COLO668 (cell line): Measurements from ENCODE around the gene NARF.
"Not testable (repeated sequence)": the region's sequence is repeated elsewhere in the genome, so short reads cannot be mapped to it uniquely, and the experiment has no call there.

Experiments used
- DNase-seq: peaks from one replicate; lab custom pipeline; 2025; ENCODE audit not compliant: unreplicated experiment; lab: John Stamatoyannopoulos, UW

NARF gene

DNA sequence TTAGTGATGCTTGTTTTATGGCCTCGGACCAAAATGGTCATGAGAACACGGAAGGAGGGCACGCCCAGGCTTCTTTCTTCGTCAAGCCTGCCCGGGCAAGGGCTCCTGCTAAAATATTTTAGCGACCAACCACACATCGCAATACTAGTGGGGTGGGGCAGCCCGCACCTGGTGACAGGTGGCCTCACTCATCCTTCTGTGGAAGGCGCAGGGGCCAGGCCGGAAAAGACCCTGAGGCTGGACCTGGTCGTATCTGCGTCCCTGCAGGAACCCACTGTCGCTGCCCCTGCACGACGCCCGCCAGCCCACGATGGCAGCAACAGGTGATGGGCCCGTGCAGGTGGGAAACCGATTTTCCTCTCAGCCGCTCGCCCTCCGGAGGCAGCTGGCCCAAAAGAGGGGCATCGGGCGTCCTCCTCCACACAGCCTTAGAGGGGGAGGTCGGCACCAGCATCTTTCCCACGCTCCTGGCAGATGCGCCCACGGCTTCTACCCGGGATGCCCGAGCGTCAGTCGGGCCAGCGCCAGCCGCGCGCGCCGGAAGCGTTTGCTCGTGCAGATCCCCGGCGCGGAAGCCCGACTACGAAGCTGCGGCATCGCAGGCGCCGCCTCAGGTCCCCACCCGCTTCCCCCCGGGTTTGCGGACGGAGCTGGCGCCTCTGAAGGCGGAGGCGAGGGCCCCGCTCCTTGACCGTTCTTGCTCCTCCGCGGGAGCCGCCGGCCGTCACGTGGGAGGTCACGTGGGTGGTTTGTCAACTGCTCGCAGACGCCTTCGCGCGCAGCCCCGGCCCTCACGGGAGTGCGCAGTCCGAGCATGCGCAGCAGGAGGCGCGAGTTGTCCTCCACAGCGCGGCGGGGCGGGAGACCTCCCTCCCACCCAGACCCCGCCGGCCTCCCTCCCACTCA is 38.2 kb downstream of the NARF start:
- DNase-seq = peak; percentile 90

GRCh38 chr17:82497483-82498405 is 39.2 kb downstream of the NARF start:
- peak; percentile 55 for DNase-seq

GRCh38 chr17:82502207-82502606 is 43.7 kb downstream of the NARF start:
- DNase-seq = no peak

GRCh38 chr17:82503094-82503727 is 44.7 kb downstream of the NARF start:
- DNase-seq = no peak

DNA sequence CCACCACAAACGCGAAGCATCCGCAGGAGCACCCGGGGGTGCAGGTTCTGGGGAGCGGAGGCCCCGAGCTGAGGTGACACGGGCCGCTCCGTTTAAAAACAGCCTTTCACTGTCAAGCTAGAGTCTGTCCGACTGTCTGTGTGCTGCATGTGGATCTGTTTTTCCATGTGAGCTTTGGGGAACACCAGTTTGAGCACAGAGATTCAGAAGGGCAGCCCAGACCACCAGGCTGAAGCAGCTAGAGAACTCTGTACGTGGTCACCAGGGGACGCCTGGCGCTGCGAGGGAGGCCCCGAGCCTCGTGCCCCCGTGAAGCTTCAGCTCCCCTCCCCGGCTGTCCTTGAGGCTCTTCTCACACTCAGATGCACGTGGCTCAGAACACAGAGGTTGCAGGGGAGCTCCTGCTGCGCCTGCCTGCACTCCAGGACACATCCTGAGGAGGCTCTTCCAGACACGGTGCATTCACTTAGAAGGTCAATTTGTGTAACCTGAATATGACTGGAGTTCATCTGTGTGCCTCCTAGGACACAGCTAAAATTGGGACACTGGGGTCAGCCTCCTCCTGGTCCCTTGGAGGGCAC is 45.3 kb downstream of the NARF start:
- no peak for DNase-seq

DNA sequence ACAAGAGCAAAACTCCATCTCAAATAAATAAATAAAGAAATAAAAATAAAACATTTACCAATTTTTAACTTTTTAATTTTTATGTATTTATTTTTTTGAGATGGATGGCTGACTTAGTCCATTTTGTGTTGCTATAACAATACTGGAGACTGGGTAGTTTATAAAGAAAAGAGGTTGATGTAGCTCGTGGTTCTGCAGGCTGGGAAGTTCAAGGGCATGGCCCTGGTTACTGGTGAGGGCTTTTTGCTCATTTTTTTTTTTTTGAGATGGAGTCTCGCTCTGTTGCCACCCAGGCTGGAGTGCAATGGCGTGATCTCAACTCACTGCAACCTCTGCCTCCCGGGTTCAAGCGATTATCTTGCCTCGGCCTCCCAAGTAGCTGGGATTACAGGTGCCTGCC is 46.8 kb downstream of the NARF start:
- no peak for DNase-seq

GRCh38 chr17:82506402-82506801 is 47.9 kb downstream of the NARF start:
- DNase-seq = peak; percentile 58

DNA sequence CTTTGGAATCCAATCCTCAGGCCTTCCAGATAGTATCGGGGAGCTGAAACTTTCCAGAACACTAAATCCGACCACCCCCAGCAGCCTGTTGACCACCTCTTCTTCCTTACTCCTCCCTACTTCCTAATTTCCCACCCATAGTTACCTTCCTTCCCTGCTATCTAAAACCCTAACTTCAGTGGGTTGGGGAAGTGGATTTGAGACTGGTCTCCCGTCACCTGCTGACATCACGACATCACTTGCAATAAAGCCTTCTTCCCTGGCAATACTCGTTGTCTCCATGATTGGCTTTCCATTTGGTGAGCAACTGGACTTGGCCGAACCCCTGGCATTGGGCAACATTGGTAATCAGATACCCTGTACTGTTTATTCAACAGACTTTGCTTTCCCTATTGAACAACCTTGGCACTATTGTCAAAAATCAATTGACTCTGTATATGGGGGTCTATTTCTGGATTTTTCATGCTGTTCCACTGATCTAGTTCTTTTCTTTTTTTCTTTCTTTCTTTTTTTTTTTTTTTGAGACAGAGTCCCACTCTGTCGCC is 49.2 kb downstream of the NARF start:
- DNase-seq = no peak

DNA sequence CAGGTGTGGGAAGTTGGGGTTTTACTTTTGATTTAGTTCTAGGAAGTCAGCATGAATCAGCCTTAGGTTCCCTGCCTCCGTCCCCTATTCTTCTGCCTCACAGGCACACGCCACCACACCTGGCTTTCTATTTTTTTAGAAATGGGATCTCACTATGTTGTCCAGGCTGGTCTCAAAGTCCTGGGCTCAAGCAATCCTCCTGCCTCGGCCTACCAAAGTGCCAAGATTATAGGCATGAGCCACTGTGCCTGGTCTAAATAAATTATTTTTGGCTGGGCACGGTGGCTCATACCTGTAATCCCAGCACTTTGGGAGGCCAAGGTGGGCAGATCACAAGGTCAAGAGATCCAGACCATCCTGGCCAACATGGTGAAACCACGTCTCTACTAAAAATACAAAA is 53.1 kb downstream of the NARF start:
- not testable (repeated sequence) for DNase-seq

- DNase-seq = not testable (repeated sequence)
Observed at GRCh38 chr17:82513864-82514263, 55.3 kb downstream of the NARF start.

- DNase-seq = no peak
Observed at GRCh38 chr17:82517230-82517865, 58.8 kb downstream of the NARF start.

DNA sequence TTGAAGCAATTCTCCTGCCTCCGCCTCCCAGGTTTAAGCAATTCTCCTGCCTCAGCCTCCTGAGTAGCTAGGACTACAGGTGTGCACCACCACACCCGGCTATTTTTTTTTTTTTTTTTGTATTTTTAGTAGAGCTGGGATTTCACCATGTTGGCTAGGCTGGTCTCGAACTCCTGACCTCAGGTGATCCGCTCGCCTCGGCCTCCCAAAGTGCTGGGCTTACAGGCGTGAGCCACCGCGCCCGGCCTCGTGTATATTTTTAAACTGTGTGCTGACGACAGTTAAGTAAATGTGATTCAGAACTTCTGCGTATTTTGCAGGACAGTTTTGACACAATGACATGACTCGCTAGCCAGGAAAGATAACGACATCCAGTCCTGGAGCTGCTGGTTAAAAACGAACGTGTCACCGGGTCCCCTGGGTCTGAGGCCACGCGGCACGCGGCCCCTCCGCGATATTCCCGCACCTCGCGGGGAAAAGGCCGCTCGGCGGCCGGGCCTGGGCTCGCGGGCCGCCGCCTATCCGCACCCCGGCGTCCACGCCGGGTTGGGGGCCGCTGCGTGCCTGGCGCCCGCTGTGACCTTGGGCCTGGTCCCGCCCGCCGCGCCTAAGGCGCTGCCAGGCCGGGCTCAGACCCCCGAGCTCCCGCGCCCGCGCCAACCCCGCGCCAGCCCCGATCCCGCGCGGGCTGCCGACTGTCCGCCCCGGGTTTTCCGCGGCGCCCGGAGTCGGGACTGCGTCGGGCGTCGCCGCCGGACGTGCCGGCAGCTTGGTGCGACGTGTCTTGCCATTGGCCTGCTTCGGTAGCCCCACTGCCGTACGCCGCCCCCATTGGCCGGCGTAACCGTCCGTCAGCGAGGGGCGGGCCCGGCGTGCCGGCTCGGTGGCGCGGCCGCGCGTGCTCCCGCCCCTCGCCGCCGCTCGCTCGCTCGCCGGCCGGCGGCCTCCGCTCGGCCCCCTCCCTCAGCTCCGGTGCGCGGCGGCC is 60.6 kb downstream of the NARF start, which contains the start of gene FOXK2:
Gene FOXK2, plus strand, starts transcription at position 907 of the 985 bp plus-strand sequence. CDS start 157 bp downstream, outside the sequence.
- peak; percentile 93 for DNase-seq

- DNase-seq = peak; percentile 40
Observed at GRCh38 chr17:82519971-82520903, 61.7 kb downstream of the NARF start.

- DNase-seq = peak; percentile 73
Observed at GRCh38 chr17:82524540-82524939, 66.0 kb downstream of the NARF start.

DNA sequence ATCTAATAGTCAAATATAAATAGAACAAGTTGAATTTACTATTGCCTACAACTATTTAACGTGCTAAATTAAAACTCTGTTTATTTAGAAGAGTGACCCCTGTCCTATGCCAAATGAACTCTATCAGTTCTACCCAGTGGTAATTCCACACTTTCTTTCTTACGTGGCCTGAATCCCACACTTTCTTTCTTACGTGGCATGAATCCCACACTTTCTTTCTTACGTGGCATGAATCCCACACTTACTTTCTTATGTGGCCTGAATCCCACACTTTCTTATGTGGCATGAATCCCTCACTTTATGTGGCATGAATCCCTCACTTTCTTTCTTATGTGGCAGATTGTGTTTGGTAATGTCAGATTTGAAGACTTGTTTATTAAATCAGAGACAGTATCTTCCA is 67.2 kb downstream of the NARF start:
- DNase-seq = no peak

DNA sequence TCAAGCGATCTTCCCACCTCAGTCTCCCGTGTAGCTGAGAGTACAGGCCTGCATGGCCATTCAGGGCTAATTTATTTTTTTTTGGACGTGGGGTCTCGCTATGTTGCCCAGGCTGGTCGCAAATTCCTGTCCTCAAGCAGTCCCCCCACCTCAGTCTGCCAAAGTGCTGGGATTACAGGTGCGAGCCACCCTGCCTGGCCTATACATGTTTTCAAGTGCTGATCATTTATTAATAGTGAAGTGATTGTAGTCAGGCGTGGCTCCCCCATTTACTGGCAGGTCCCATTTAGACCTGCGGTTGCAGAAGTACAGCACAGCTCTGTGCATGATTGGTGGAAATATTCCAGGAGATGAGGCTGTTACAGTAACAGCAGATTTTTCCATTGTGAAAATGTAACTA is 69.4 kb downstream of the NARF start:
- DNase-seq = no peak

- peak; percentile 55 for DNase-seq
Observed at GRCh38 chr17:82528484-82529265, 70.1 kb downstream of the NARF start.
